Breast epithelium (tissue), 4 donors: ENCODE data around the gene CDC34. TPM values are rescaled to one million over a fixed set of nuclear protein-coding genes. Genes with fewer than 3 reads are reported as not detected.
A peak's percentile ranks its signal among the peaks of the same experiment; 100 is the strongest.

Experiments
- DNase-seq, 2 donors: peaks; one replicate each; pipeline ENCODE4 v3.0.0-alpha.2; 2019; ENCODE audit warnings: low spot score in 2 of 2
- H3K27ac ChIP-seq, 2 donors: fragments of 200-600 bp; sonication (generic) in 1 of 2; one replicate each; pipeline ENCODE4 v1.5.1; 2016 to 2019; ENCODE audit warnings: mild to moderate bottlenecking in 1 of 2
- H3K27me3 ChIP-seq, 2 donors: fragments of 200-600 bp; sonication (generic) in 1 of 2; one replicate each; pipeline versions ENCODE4 v1.5.1 to v1.6.0; 2017 to 2019; ENCODE audit warnings: control low read depth in 1 of 2, mild to moderate bottlenecking in 1 of 2
- H3K36me3 ChIP-seq: fragments of 200-600 bp; one replicate; pipeline ENCODE4 v1.5.1; 2019
- H3K4me1 ChIP-seq, 2 donors: fragments of 200-600 bp; sonication (generic); one replicate each; pipeline ENCODE4 v1.5.1; 2016 to 2019; ENCODE audit warnings: control low read depth in 1 of 2
- H3K4me3 ChIP-seq, 3 donors: fragments of 200-600 bp; sonication (generic); 1 replicate in 2 of 3; 2 replicates in 1 of 3; pipeline ENCODE4 v1.5.1; 2016 to 2019; ENCODE audit warnings: mild to moderate bottlenecking in 3 of 3, moderate library complexity in 2 of 3
- H3K9me3 ChIP-seq, 2 donors: fragments of 200-600 bp; sonication (generic) in 1 of 2; one replicate each; pipeline ENCODE4 v1.5.1; 2016 to 2019; ENCODE audit warnings: control low read depth in 1 of 2
- POLR2A ChIP-seq: fragments of 450-650 bp; IDR thresholded peaks from one replicate; pipeline ENCODE4 v1.6.1; 2016; ENCODE audit warnings: antibody characterized with exemption, mild to moderate bottlenecking, moderate library complexity
- POLR2AphosphoS5 ChIP-seq, 3 donors: sonication (generic); formaldehyde crosslinking; IDR thresholded peaks; one replicate each; pipeline ENCODE4 v1.6.1; 2017; ENCODE audit warnings: antibody characterized with exemption in 3 of 3
- intact Hi-C: fragments of 100-400 bp; cut with DNase I; formaldehyde crosslinking; loops from one replicate; pipeline ENCODE4 v1.15.1; 2023; ENCODE audit warnings: low total_unique reads
- total RNA-seq, 3 donors: library from RNA; depleted of rRNA; stranded (reverse); fragments of >200 nt; gene quantifications; one replicate each; pipeline ENCODE4 v1.1.0, GENCODE V29; 2016
- TF ChIP-seq, protein P1 (sequence below), 3 donors: fragments of 450-650 bp; IDR thresholded peaks; one replicate each; pipeline ENCODE4 v1.5.1; 2016 to 2017; ENCODE audit warnings: antibody characterized with exemption in 3 of 3, mild to moderate bottlenecking in 3 of 3, moderate library complexity in 3 of 3

The CDC34 gene
- total RNA-seq, 3 donors from 2014 or later = 44.6 to 69.5 (median 49.3) TPM

GRCh38 chr19:542173-542866 lies 10.8 kb downstream of the CDC34 start:
- intact Hi-C loops = no loop called here
- H3K27me3 ChIP-seq = peaks cover 0 to 2% of the 10 kb centered on the region in 2 donors
- TF ChIP-seq, protein P1, sequence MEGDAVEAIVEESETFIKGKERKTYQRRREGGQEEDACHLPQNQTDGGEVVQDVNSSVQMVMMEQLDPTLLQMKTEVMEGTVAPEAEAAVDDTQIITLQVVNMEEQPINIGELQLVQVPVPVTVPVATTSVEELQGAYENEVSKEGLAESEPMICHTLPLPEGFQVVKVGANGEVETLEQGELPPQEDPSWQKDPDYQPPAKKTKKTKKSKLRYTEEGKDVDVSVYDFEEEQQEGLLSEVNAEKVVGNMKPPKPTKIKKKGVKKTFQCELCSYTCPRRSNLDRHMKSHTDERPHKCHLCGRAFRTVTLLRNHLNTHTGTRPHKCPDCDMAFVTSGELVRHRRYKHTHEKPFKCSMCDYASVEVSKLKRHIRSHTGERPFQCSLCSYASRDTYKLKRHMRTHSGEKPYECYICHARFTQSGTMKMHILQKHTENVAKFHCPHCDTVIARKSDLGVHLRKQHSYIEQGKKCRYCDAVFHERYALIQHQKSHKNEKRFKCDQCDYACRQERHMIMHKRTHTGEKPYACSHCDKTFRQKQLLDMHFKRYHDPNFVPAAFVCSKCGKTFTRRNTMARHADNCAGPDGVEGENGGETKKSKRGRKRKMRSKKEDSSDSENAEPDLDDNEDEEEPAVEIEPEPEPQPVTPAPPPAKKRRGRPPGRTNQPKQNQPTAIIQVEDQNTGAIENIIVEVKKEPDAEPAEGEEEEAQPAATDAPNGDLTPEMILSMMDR (IDR thresholded peaks at IDR 0.05) = no peak
- no peak for TF ChIP-seq POLR2A
- no peak for TF ChIP-seq POLR2AphosphoS5 (IDR thresholded peaks at IDR 0.05)
- H3K36me3 ChIP-seq = no peaks in the 10 kb centered on the region
- no peaks in the 10 kb centered on the region for H3K4me1 ChIP-seq
- no peak overlapping the region for H3K4me3 ChIP-seq
- no peaks in the 10 kb centered on the region for H3K9me3 ChIP-seq
- no peak overlapping the region for H3K27ac ChIP-seq
- no peak for DNase-seq

- H3K36me3 ChIP-seq = no peaks in the 10 kb centered on the region
- no peaks in the 10 kb centered on the region for H3K4me1 ChIP-seq
- peaks cover 3 to 4% of the 10 kb centered on the region in 2 donors for H3K27me3 ChIP-seq
- H3K27ac ChIP-seq = no peak within 1 kb of the TSS
- DNase-seq = no peak
- intact Hi-C loops = no loop called here
- no peak for TF ChIP-seq POLR2A
- TF ChIP-seq, protein P1 (IDR thresholded peaks at IDR 0.05) = no peak
- no peak for TF ChIP-seq POLR2AphosphoS5 (IDR thresholded peaks at IDR 0.05)
- peak within 1 kb of the TSS in 1 of 3 donors; percentile 28 for H3K4me3 ChIP-seq
- no peaks in the 10 kb centered on the region for H3K9me3 ChIP-seq
These were observed 12.5 kb downstream of the CDC34 start, which contains the start of gene GZMM for GRCh38 chr19:543910-544608. TSS of gene GZMM (plus strand) at chr19:544053. CDS start at chr19:544072, 19 bp downstream.

DNA sequence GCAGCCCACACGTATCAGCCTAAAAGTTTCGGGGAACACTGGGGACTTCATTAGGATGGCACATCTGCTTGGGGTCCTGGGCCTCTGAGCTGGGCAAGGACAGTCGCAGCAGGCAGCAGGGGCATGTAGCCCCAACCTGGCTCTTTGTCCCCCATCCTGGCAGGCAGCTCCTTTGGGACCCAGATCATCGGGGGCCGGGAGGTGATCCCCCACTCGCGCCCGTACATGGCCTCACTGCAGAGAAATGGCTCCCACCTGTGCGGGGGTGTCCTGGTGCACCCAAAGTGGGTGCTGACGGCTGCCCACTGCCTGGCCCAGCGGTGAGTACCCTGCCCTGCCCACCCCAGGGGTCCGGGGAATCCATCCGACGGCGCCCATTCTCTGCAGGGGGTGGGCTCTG lies 15.6 kb downstream of the CDC34 start:
- Histone ChIP-seq H3K27me3 (peaks cover 3 to 4% of the 10 kb centered on the region in 2 donors), H3K36me3 (no peaks in the 10 kb centered on the region), H3K4me1 (no peaks in the 10 kb centered on the region), H3K9me3 (no peaks in the 10 kb centered on the region), H3K27ac (no peak overlapping the region), H3K4me3 (no peak overlapping the region)
- TF ChIP-seq, protein P1 (IDR thresholded peaks at IDR 0.05) = no peak
- TF ChIP-seq POLR2AphosphoS5 (IDR thresholded peaks at IDR 0.05) (no peak), POLR2A (no peak)
- intact Hi-C loops = no loop called here
- DNase-seq = no peak

GRCh38 chr19:547836-548720 lies 16.5 kb downstream of the CDC34 start:
- H3K27ac ChIP-seq = no peak overlapping the region
- H3K36me3 ChIP-seq = no peaks in the 10 kb centered on the region
- intact Hi-C loops = no loop called here
- no peaks in the 10 kb centered on the region for H3K4me1 ChIP-seq
- no peak for DNase-seq
- H3K9me3 ChIP-seq = no peaks in the 10 kb centered on the region
- peaks cover 3 to 4% of the 10 kb centered on the region in 2 donors for H3K27me3 ChIP-seq
- TF ChIP-seq POLR2AphosphoS5 (IDR thresholded peaks at IDR 0.05) = no peak
- TF ChIP-seq, protein P1 (IDR thresholded peaks at IDR 0.05) = no peak
- no peak for TF ChIP-seq POLR2A
- H3K4me3 ChIP-seq = no peak overlapping the region
